A673 (cell line): Measurements from ENCODE around the gene PLEK2. TPM values are rescaled to one million over a fixed set of nuclear protein-coding genes. Genes with fewer than 3 reads are reported as not detected.

Experiments
- BruUV-seq: library from RNA; stranded (reverse); fragments of 400-500 nt; replicated peaks from 2 replicates; lab custom pipeline; 2021; lab: Mats Ljungman, UMichigan
- CTCF ChIA-PET: fragments of 300-600 bp; sonication (Branson Sonifier 250); formaldehyde crosslinking; loops from one replicate; lab custom pipeline; 2022; ENCODE audit warnings: antibody characterized with exemption; lab: Charles Lee
- POLR2A ChIA-PET: fragments of 300-600 bp; sonication (Branson Sonifier 250); formaldehyde crosslinking; loops from one replicate; lab custom pipeline; 2022; ENCODE audit warnings: antibody characterized with exemption; ENCODE audit not compliant: low non-redundant PET; lab: Charles Lee
- DNase-seq: peaks from one replicate; pipeline ENCODE4 v3.0.0-alpha.2; 2015; ENCODE audit warnings: low spot score
- H3K27ac ChIP-seq: fragments of 200-600 bp; sonication (generic); 2 replicates; pipeline ENCODE4 v1.5.1; 2016; ENCODE audit warnings: mixed run types, low read depth, mild to moderate bottlenecking, mixed read lengths, antibody characterized with exemption, low read length; ENCODE audit not compliant: poor library complexity, severe bottlenecking
- H3K27me3 ChIP-seq: fragments of 200-600 bp; sonication (generic); replicated peaks from 2 replicates; pipeline ENCODE4 v1.6.1; 2017; ENCODE audit warnings: mixed run types, low read depth, mild to moderate bottlenecking, mixed read lengths, antibody characterized with exemption, low read length; ENCODE audit not compliant: insufficient read depth, poor library complexity
- H3K36me3 ChIP-seq: fragments of 200-600 bp; sonication (generic); 2 replicates; pipeline ENCODE4 v1.6.1; 2016; ENCODE audit warnings: mixed run types, mild to moderate bottlenecking, mixed read lengths, antibody characterized with exemption, low read length; ENCODE audit not compliant: insufficient read depth, poor library complexity, severe bottlenecking
- H3K4me1 ChIP-seq: fragments of 200-600 bp; sonication (generic); 2 replicates; pipeline ENCODE4 v1.6.1; 2017; ENCODE audit warnings: mixed run types, mild to moderate bottlenecking, mixed read lengths, antibody characterized with exemption, low read length; ENCODE audit not compliant: insufficient read depth, poor library complexity, severe bottlenecking
- H3K4me3 ChIP-seq: fragments of 200-600 bp; sonication (generic); 2 replicates; pipeline ENCODE4 v1.5.1; 2016; ENCODE audit warnings: low read depth, mixed run types, mild to moderate bottlenecking, mixed read lengths, low read length; ENCODE audit not compliant: poor library complexity, severe bottlenecking
- H3K9me3 ChIP-seq: fragments of 200-600 bp; sonication (generic); 2 replicates; pipeline ENCODE4 v1.6.1; 2016; ENCODE audit warnings: mixed run types, low read depth, mild to moderate bottlenecking, mixed read lengths, antibody characterized with exemption, low read length; ENCODE audit not compliant: poor library complexity, severe bottlenecking
- EZH2 ChIP-seq: fragments of 200-600 bp; sonication (generic); IDR thresholded peaks from 2 replicates; pipeline ENCODE4 v1.6.1; 2017; ENCODE audit warnings: borderline replicate concordance, low read depth, mild to moderate bottlenecking, mixed read lengths, antibody characterized with exemption, low read length; ENCODE audit not compliant: poor library complexity, severe bottlenecking
- intact Hi-C: fragments of 100-400 bp; cut with micrococcal nuclease; formaldehyde crosslinking; loops from one replicate; pipeline ENCODE4 v1.10.0; 2022; ENCODE audit not compliant: unreplicated experiment
- total RNA-seq: library from RNA; stranded (reverse); gene quantifications from 2 replicates; pipeline ENCODE4 v1.2.3, GENCODE V29; 2021
- TF ChIP-seq, protein P1 (sequence below): fragments of 300-800, 200-600 bp; sonication (generic); conservative IDR thresholded peaks from 2 replicates; pipeline ENCODE4 v1.5.1; 2017; ENCODE audit warnings: low read depth, mild to moderate bottlenecking, antibody characterized with exemption, low read length, moderate library complexity, mixed read lengths

PLEK2 gene
- total RNA-seq, 1 experiment from 2014 or later: 6.8 TPM

DNA sequence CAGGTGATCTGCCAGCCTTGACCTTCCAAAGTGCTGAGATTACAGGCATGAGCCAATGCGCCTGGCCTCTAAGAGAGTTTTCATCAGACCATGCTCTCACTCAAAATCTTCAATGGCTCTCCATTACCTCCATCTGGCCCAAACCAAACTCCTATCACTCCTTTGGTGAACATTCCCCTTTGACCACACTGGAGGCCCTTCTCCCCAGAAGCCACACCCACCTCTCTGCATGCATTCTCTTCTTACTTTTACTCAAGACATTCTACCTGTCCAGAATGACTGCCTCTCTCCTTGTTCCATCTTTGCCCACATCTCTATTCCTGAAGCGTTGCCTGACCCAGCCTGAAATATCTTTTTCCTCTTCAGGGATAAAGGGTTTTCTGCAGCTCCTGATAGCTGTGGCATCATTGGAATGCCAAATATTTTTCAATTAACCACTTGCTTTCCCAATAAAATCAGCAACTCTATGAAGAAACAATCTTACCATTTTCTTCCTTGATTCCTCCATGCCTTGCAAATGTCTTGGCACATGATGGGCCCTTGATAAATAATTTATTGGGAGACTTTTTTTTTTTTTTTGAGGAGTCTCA is 15.5 kb downstream of the PLEK2 start:
- intact Hi-C loops: no loop called here
- TF ChIP-seq, protein P1, sequence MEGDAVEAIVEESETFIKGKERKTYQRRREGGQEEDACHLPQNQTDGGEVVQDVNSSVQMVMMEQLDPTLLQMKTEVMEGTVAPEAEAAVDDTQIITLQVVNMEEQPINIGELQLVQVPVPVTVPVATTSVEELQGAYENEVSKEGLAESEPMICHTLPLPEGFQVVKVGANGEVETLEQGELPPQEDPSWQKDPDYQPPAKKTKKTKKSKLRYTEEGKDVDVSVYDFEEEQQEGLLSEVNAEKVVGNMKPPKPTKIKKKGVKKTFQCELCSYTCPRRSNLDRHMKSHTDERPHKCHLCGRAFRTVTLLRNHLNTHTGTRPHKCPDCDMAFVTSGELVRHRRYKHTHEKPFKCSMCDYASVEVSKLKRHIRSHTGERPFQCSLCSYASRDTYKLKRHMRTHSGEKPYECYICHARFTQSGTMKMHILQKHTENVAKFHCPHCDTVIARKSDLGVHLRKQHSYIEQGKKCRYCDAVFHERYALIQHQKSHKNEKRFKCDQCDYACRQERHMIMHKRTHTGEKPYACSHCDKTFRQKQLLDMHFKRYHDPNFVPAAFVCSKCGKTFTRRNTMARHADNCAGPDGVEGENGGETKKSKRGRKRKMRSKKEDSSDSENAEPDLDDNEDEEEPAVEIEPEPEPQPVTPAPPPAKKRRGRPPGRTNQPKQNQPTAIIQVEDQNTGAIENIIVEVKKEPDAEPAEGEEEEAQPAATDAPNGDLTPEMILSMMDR: no peak
- TF ChIP-seq EZH2: no peak
- H3K27ac ChIP-seq: no peak overlapping the region
- ChIA-PET POLR2A (interaction anchor here (0.5 kb wide), 1 partner anchor 35 kb away, joined by 6 read pairs; no protein-coding TSS in a partner anchor), CTCF (no interaction called here)
- H3K36me3 ChIP-seq: no peaks in the 10 kb centered on the region
- DNase-seq: peak; percentile 21
- no peaks in the 10 kb centered on the region for H3K4me1 ChIP-seq
- no peaks in the 10 kb centered on the region for H3K27me3 ChIP-seq
- H3K4me3 ChIP-seq: no peak overlapping the region
- H3K9me3 ChIP-seq: no peaks in the 10 kb centered on the region
- no TSS peak for BruUV-seq

- intact Hi-C loops: no loop called here
- peak; percentile 44 for DNase-seq
- H3K4me1 ChIP-seq: no peaks in the 10 kb centered on the region
- CTCF ChIA-PET: no interaction called here
- H3K27ac ChIP-seq: no peak overlapping the region
- TF ChIP-seq, protein P1: no peak
- TF ChIP-seq EZH2: no peak
- H3K4me3 ChIP-seq: no peak overlapping the region
- H3K27me3 ChIP-seq: no peaks in the 10 kb centered on the region
- BruUV-seq: no TSS peak
- H3K36me3 ChIP-seq: no peaks in the 10 kb centered on the region
- no peaks in the 10 kb centered on the region for H3K9me3 ChIP-seq
- POLR2A ChIA-PET: interaction anchor here (0.5 kb wide), 1 partner anchor 35 kb away, joined by 6 read pairs; no protein-coding TSS in a partner anchor
Observed at GRCh38 chr14:67395876-67396189, 16.1 kb downstream of the PLEK2 start.

DNA sequence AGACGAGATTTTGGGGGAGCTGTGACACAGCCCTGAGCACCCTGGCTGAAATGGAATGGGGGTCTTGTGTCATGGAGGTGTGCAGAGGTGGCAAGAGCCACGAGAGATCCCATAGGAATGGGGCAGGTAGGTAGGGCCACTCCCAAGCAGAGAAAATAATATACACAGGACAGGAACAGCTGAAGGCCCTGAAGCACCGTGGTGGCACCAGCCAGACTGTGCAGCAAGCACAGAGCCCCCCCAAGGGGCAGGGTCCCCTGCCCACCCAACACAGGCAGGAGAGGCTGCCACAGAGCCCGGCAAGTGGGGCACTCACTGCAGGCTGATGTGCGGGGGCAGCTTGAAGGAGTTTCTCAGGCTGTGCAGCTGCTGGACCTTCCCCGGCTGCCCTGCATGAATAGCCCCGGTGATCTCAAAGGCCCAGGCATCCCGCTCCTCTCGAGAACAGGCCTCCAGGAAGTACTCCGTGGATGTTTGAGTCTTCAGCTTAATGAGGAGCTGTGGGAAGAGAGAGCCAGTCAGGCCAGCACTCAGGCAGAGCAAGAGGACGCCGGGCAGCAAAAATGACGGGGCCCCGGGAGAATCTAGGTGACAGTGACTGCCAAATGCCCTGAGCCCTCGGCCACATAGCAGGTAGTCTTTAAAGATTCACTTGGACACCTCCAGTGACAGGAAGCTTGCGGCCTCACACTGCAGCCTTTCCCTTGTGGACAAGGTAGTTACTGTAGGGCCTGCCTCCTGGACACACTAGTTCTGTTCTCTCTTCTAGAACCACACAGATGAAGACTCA is 16.7 kb downstream of the PLEK2 start:
- Histone ChIP-seq H3K4me1 (no peaks in the 10 kb centered on the region), H3K27me3 (no peaks in the 10 kb centered on the region), H3K4me3 (no peak overlapping the region), H3K27ac (no peak overlapping the region), H3K36me3 (no peaks in the 10 kb centered on the region), H3K9me3 (no peaks in the 10 kb centered on the region)
- ChIA-PET CTCF (no interaction called here), POLR2A (no interaction called here)
- intact Hi-C loops: no loop called here
- TF ChIP-seq, protein P1: no peak
- TF ChIP-seq EZH2: no peak
- no peak for DNase-seq
- no TSS peak for BruUV-seq
